T-cell (primary cell): ENCODE results near the gene NCOA7. TPM values are rescaled to one million over a fixed set of nuclear protein-coding genes. Genes with fewer than 3 reads are reported as not detected.
A peak's percentile ranks its signal among the peaks of the same experiment; 100 is the strongest.

ENCODE experiments used
- ATAC-seq, 4 experiments: fragments of 200-7000 bp in 3 of 4; fragments of 150-1000 bp in 1 of 4; cut with Tn5 transposase; replicated peaks in 1 of 4; 1 replicate in 3 of 4; 2 replicates in 1 of 4; pipeline ENCODE4 v1.10.0; 2021; ENCODE audit warnings: moderate library complexity in 3 of 4, mild to moderate bottlenecking in 2 of 4, moderate number of reproducible peaks in 1 of 4
- CTCF ChIA-PET, 2 donors: fragments of 300-600 bp; sonication (Branson Sonifier 250); formaldehyde crosslinking; loops; one replicate each; lab custom pipeline; 2022; ENCODE audit warnings: antibody characterized with exemption in 2 of 2; lab: Charles Lee
- POLR2A ChIA-PET, 2 donors: fragments of 300-600 bp; sonication (Branson Sonifier 250); formaldehyde crosslinking; loops; one replicate each; lab custom pipeline; 2022; ENCODE audit warnings: antibody characterized with exemption in 2 of 2; lab: Charles Lee
- DNase-seq, 35 experiments: peaks; one replicate each; pipeline versions ENCODE4 v3.0.0 to v3.0.0-alpha.2; 2013 to 2023
- H3K27ac ChIP-seq: one replicate; pipeline ENCODE4 v1.5.1; 2013; ENCODE audit warnings: low read length
- H3K27me3 ChIP-seq, 2 experiments: replicated peaks in 1 of 2; 1 replicate in 1 of 2; 2 replicates in 1 of 2; pipeline versions ENCODE4 v1.6.1 to v1.7.0; 2013; ENCODE audit warnings: low read length in 1 of 2, mixed read lengths in 1 of 2; ENCODE audit not compliant: control insufficient read depth in 2 of 2, insufficient read depth in 2 of 2; ENCODE audit errors: extremely low read depth in 1 of 2
- H3K36me3 ChIP-seq, 2 donors: 1 replicate in 1 of 2; 2 replicates in 1 of 2; pipeline versions ENCODE4 v1.6.1 to v1.7.0; 2013; ENCODE audit warnings: low read length in 1 of 2; ENCODE audit not compliant: control insufficient read depth in 2 of 2, insufficient read depth in 1 of 2; ENCODE audit errors: extremely low read depth in 1 of 2
- H3K4me1 ChIP-seq, 2 experiments: 1 replicate in 1 of 2; 2 replicates in 1 of 2; pipeline versions ENCODE4 v1.6.1 to v1.7.0; 2013; ENCODE audit warnings: low read length in 2 of 2, mixed read lengths in 1 of 2; ENCODE audit not compliant: insufficient read depth in 2 of 2, control insufficient read depth in 1 of 2; ENCODE audit errors: extremely low read depth in 1 of 2
- H3K4me3 ChIP-seq, 2 donors: 1 replicate in 1 of 2; 2 replicates in 1 of 2; pipeline versions ENCODE4 v1.5.1 to v1.7.0; 2013; ENCODE audit warnings: mild to moderate bottlenecking in 2 of 2, low read length in 1 of 2, moderate library complexity in 1 of 2; ENCODE audit not compliant: control insufficient read depth in 1 of 2; ENCODE audit errors: extremely low read depth in 1 of 2
- H3K9me3 ChIP-seq: 2 replicates; pipeline ENCODE4 v1.7.0; 2013
- H3K27ac Mint-ChIP-seq, 2 donors: one replicate each; pipeline ENCODE4 v1.8.0; 2020 to 2021; ENCODE audit warnings: mild to moderate bottlenecking in 2 of 2, mixed read lengths in 2 of 2
- H3K27me3 Mint-ChIP-seq, 2 donors: one replicate each; pipeline ENCODE4 v1.8.0; 2021 to 2022; ENCODE audit warnings: mixed read lengths in 2 of 2
- H3K36me3 Mint-ChIP-seq: one replicate; pipeline ENCODE4 v1.8.0; 2021; ENCODE audit warnings: mixed read lengths
- H3K4me1 Mint-ChIP-seq, 3 donors: one replicate each; pipeline ENCODE4 v1.8.0; 2020 to 2022; ENCODE audit warnings: mixed read lengths in 3 of 3, mild to moderate bottlenecking in 1 of 3
- H3K4me3 Mint-ChIP-seq, 3 donors: one replicate each; pipeline ENCODE4 v1.8.0; 2020 to 2022; ENCODE audit warnings: mild to moderate bottlenecking in 3 of 3, mixed read lengths in 3 of 3, moderate library complexity in 3 of 3
- H3K9me3 Mint-ChIP-seq, 3 donors: one replicate each; pipeline ENCODE4 v1.8.0; 2020 to 2022; ENCODE audit warnings: mixed read lengths in 3 of 3
- WGBS: methylation state at CpG from one replicate; pipeline ENCODE4 v1.1.5; 2013; ENCODE audit warnings: missing lambda C conversion rate; ENCODE audit not compliant: insufficient coverage; 5-methylcytosine and 5-hydroxymethylcytosine counted together
- total RNA-seq, 35 experiments: library from RNA in 6 of 35; stranded (reverse) in 6 of 35; fragments of 120-200 nt in 1 of 35; gene quantifications; one replicate each; pipeline versions ENCODE4 v1.2.1 to v1.2.4 and lab custom pipeline; 2013 to 2026

The NCOA7 gene
- total RNA-seq, 5 donors from 2014 or later (not counting 1 experiment from before 2014, with no cell fraction given), result 40.3 to 51.6 (median 46.4) TPM

GRCh38 chr6:125764121-125764671 is 26.6 kb upstream of the NCOA7 start:
- ChIA-PET POLR2A (interaction anchor here (0.5 to 1.0 kb wide), 3 partner anchors 19 to 433 kb away, joined by 3 to 7 read pairs (median 3); no protein-coding TSS in a partner anchor), CTCF (interaction anchor here (0.6 to 2.2 kb wide), 9 partner anchors 9 to 455 kb away, joined by 3 to 7 read pairs (median 3); no protein-coding TSS in a partner anchor)
- Mint-ChIP-seq H3K27ac (no peak overlapping the region), H3K4me3 (no peak overlapping the region), H3K27me3 (peaks cover 44 to 53% of the 10 kb centered on the region in 2 donors), H3K9me3 (no peaks in the 10 kb centered on the region), H3K36me3 (no peaks in the 10 kb centered on the region), H3K4me1 (peaks cover 0 to 3% (median 0%) of the 10 kb centered on the region in 3 donors)
- H3K4me1 ChIP-seq, result peaks cover 0 to 4% of the 10 kb centered on the region in 2 experiments
- no CpG with 5 or more reads among the region's 2 CpGs for WGBS
- no peaks in the 10 kb centered on the region for H3K36me3 ChIP-seq
- H3K27ac ChIP-seq, result no peak overlapping the region
- ATAC-seq (peak in 1 of 4 experiments; percentile 28), DNase-seq (no peak)
- H3K4me3 ChIP-seq, result no peak overlapping the region
- peaks cover 0 to 22% of the 10 kb centered on the region in 2 experiments for H3K27me3 ChIP-seq
- H3K9me3 ChIP-seq, result no peaks in the 10 kb centered on the region

- no peaks in the 10 kb centered on the region for H3K9me3 ChIP-seq
- no peak overlapping the region for H3K27ac ChIP-seq
- H3K27me3 Mint-ChIP-seq, result peaks cover 34 to 43% of the 10 kb centered on the region in 2 donors
- H3K4me1 ChIP-seq, result peaks cover 0 to 4% of the 10 kb centered on the region in 2 experiments
- H3K36me3 ChIP-seq, result no peaks in the 10 kb centered on the region
- H3K27me3 ChIP-seq, result peaks cover 0 to 17% of the 10 kb centered on the region in 2 experiments
- H3K36me3 Mint-ChIP-seq, result no peaks in the 10 kb centered on the region
- no peak overlapping the region for H3K4me3 Mint-ChIP-seq
- 67% methylated on average over 1 of the region's 1 CpG for WGBS
- no peak overlapping the region for H3K27ac Mint-ChIP-seq
- ATAC-seq (no peak), DNase-seq (no peak)
- peaks cover 0 to 4% (median 2%) of the 10 kb centered on the region in 3 donors for H3K4me1 Mint-ChIP-seq
- H3K9me3 Mint-ChIP-seq, result no peaks in the 10 kb centered on the region
- CTCF ChIA-PET, result interaction anchor here (0.9 to 2.2 kb wide), 6 partner anchors 9 to 454 kb away, joined by 3 to 6 read pairs (median 4); no protein-coding TSS in a partner anchor
- POLR2A ChIA-PET, result no interaction called here
- no peak overlapping the region for H3K4me3 ChIP-seq
Measured at GRCh38 chr6:125765944-125766343, 24.8 kb upstream of the NCOA7 start.

- no peak overlapping the region for H3K4me3 Mint-ChIP-seq
- H3K27ac ChIP-seq, result no peak overlapping the region
- no peak overlapping the region for H3K4me3 ChIP-seq
- CTCF ChIA-PET, result interaction anchor here (0.7 to 2.2 kb wide), 6 partner anchors 9 to 456 kb away, joined by 3 to 8 read pairs (median 7); no protein-coding TSS in a partner anchor
- H3K27ac Mint-ChIP-seq, result no peak overlapping the region
- H3K9me3 ChIP-seq, result no peaks in the 10 kb centered on the region
- no peaks in the 10 kb centered on the region for H3K36me3 ChIP-seq
- DNase-seq, result no peak
- peaks cover 0 to 17% of the 10 kb centered on the region in 2 experiments for H3K27me3 ChIP-seq
- POLR2A ChIA-PET, result no interaction called here
- no peak for ATAC-seq
- peaks cover 0 to 4% of the 10 kb centered on the region in 2 experiments for H3K4me1 ChIP-seq
- H3K27me3 Mint-ChIP-seq, result peaks cover 29 to 43% of the 10 kb centered on the region in 2 donors
- WGBS, result 68% methylated on average over 3 of the region's 4 CpGs
- H3K4me1 Mint-ChIP-seq, result peaks cover 0 to 4% (median 2%) of the 10 kb centered on the region in 3 donors
- H3K36me3 Mint-ChIP-seq, result no peaks in the 10 kb centered on the region
- no peaks in the 10 kb centered on the region for H3K9me3 Mint-ChIP-seq
Measured at GRCh38 chr6:125766641-125767040, 24.1 kb upstream of the NCOA7 start.

GRCh38 chr6:125769147-125769783 is 21.5 kb upstream of the NCOA7 start:
- no peak overlapping the region for H3K4me3 ChIP-seq
- ChIA-PET CTCF (interaction anchor here (0.6 to 2.2 kb wide), 5 partner anchors 12 to 39 kb away, joined by 3 to 6 read pairs (median 3); no protein-coding TSS in a partner anchor), POLR2A (no interaction called here)
- Mint-ChIP-seq H3K36me3 (no peaks in the 10 kb centered on the region), H3K4me3 (no peak overlapping the region), H3K27ac (no peak overlapping the region), H3K9me3 (no peaks in the 10 kb centered on the region), H3K4me1 (peaks cover 0 to 2% (median 2%) of the 10 kb centered on the region in 3 donors), H3K27me3 (peaks cover 24 to 31% of the 10 kb centered on the region in 2 donors)
- H3K36me3 ChIP-seq, result no peaks in the 10 kb centered on the region
- no peaks in the 10 kb centered on the region for H3K9me3 ChIP-seq
- ATAC-seq, result no peak
- no peak for DNase-seq
- H3K27me3 ChIP-seq, result peaks cover 0 to 14% of the 10 kb centered on the region in 2 experiments
- peaks cover 0 to 1% of the 10 kb centered on the region in 2 experiments for H3K4me1 ChIP-seq
- H3K27ac ChIP-seq, result no peak overlapping the region
- 67% methylated on average over 1 of the region's 6 CpGs for WGBS

GRCh38 chr6:125773387-125774341 is 17.1 kb upstream of the NCOA7 start:
- WGBS, result no CpG with 5 or more reads among the region's 4 CpGs
- Histone ChIP-seq H3K4me1 (no peaks in the 10 kb centered on the region), H3K27ac (no peak overlapping the region), H3K4me3 (no peak overlapping the region), H3K9me3 (no peaks in the 10 kb centered on the region), H3K27me3 (no peaks in the 10 kb centered on the region), H3K36me3 (no peaks in the 10 kb centered on the region)
- H3K27ac Mint-ChIP-seq, result no peak overlapping the region
- no peaks in the 10 kb centered on the region for H3K9me3 Mint-ChIP-seq
- no peak for DNase-seq
- ATAC-seq, result no peak
- H3K36me3 Mint-ChIP-seq, result no peaks in the 10 kb centered on the region
- no peak overlapping the region for H3K4me3 Mint-ChIP-seq
- H3K27me3 Mint-ChIP-seq, result peaks cover 2 to 4% of the 10 kb centered on the region in 2 donors
- ChIA-PET POLR2A (no interaction called here), CTCF (no interaction called here)
- peaks cover 3 to 14% (median 8%) of the 10 kb centered on the region in 3 donors for H3K4me1 Mint-ChIP-seq
